A549 treated with Hydrocortisone at 1 μM for 4 hours (cell line): ENCODE results near the gene LRCH2. TPM values are rescaled to one million over a fixed set of nuclear protein-coding genes. Genes with fewer than 3 reads are reported as not detected.

ENCODE experiments used
- total RNA-seq: library from RNA; stranded (reverse); fragments of 200-300 nt; extraction: Qiagen RNA extraction; gene quantifications from 5 replicates; pipeline ENCODE4 v1.2.3, GENCODE V29; 2022

The LRCH2 gene, protein sequence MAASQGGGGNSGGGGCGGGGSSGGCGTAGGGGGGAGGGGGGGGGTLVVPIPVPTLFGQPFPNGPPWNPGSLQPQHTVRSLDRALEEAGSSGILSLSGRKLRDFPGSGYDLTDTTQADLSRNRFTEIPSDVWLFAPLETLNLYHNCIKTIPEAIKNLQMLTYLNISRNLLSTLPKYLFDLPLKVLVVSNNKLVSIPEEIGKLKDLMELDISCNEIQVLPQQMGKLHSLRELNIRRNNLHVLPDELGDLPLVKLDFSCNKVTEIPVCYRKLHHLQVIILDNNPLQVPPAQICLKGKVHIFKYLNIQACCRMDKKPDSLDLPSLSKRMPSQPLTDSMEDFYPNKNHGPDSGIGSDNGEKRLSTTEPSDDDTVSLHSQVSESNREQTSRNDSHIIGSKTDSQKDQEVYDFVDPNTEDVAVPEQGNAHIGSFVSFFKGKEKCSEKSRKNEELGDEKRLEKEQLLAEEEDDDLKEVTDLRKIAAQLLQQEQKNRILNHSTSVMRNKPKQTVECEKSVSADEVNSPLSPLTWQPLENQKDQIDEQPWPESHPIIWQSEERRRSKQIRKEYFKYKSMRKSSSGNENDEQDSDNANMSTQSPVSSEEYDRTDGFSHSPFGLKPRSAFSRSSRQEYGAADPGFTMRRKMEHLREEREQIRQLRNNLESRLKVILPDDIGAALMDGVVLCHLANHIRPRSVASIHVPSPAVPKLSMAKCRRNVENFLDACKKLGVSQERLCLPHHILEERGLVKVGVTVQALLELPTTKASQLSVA
- 0.02 to 0.03 TPM (median 0.03 TPM) in 5 replicates for total RNA-seq

DNA sequence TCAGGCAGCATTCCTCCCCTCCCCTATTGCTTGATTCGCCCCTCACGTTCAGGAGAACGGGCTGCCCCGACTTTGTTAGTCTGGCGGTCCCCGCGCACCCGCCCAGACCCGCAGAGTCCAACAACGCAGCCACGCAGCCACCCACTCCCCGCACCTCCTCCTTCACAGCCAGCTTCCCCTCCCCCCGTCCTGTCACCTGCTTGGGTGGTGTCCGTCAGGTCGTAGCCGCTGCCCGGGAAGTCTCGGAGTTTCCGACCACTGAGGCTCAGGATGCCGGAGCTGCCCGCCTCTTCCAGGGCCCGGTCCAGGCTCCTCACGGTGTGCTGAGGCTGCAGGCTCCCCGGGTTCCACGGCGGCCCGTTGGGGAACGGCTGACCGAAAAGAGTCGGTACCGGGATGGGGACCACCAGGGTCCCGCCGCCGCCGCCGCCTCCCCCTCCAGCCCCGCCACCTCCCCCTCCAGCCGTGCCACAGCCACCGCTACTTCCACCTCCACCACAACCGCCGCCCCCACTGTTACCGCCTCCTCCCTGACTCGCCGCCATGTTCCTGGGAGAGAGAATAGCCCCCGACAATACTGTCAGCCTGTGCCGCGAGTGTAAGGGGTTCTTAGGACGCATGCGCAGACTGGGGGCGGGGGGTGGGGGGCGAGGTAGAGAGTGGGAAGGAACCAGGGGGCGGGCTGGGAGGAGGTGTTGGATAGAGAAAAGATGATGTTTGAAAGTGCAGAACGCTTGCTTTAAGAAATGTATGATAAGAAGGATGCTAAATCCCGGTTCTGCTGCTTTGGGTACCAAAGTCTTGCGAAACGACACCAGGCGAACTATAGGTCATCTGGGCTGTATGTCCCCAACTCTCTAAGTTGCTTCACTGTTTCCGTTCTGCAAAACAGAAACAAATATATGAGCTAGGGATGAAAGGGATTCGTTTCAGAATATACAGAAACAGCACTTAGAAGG, at the start of gene LRCH2:
TSS of gene LRCH2 (minus strand) at position 600 of the 959 bp plus-strand sequence. CDS start at position 545, 55 bp downstream.

DNA sequence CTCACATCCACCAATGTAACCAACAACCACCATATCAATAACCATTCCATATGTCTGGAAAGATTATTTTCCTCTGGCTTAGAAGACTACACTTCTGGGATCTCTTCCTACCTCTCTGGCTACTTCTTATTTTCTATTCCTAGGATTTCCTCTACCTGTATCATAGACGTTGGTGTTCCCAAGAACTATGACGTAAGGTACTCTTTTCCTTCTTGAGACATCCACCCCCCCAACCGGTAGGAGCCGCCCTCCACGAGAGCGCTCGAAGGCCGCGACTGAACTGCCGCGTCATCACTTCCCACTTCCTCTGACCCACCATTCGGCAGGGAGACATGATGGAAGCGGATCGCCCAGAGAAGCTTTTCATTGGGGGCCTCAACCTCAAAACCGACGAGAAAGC, 44.8 kb downstream of the LRCH2 start, which contains the start of gene RBMXL3:
TSS of gene RBMXL3 (plus strand) at position 301 of the 400 bp plus-strand sequence. CDS start at position 333, 32 bp downstream.

Other genes starting within 250 kb of the LRCH2 start
- 0.08 to 0.09 TPM in 2 of 5 replicates, not detected in the others for gene IL13RA2, start 216.5 kb downstream of the LRCH2 start, total RNA-seq
- gene RBMXL3, start 44.7 kb downstream of the LRCH2 start, total RNA-seq, result not detected in 5 replicates
- gene LUZP4, start 55.6 kb upstream of the LRCH2 start, total RNA-seq, result not detected in 5 replicates